ELF-1 (cell line): ENCODE results near the gene FMO1.
"Not testable (repeated sequence)": the region's sequence is repeated elsewhere in the genome, so short reads cannot be mapped to it uniquely, and the experiment has no call there.

ENCODE experiments used
- DNase-seq: peaks from one replicate; pipeline ENCODE4 v3.0.0-alpha.2; 2016; ENCODE audit warnings: low read depth, low spot score

FMO1 gene

GRCh38 chr1:171233183-171233582 is 15.1 kb upstream of the FMO1 start:
- DNase-seq, result no peak

- not testable (repeated sequence) for DNase-seq
Measured at GRCh38 chr1:171236231-171236630, 12.1 kb upstream of the FMO1 start.

GRCh38 chr1:171243878-171244277 is 4.4 kb upstream of the FMO1 start:
- no peak for DNase-seq

- DNase-seq, result peak; percentile 38
Measured at GRCh38 chr1:171245458-171246064, 2.7 kb upstream of the FMO1 start.

- DNase-seq, result no peak
Measured at GRCh38 chr1:171247501-171247900, 793 bp upstream of the FMO1 start.

GRCh38 chr1:171248841-171249240 is 547 bp downstream of the FMO1 start:
- no peak for DNase-seq

GRCh38 chr1:171250263-171250662 is 2.0 kb downstream of the FMO1 start:
- no peak for DNase-seq

- DNase-seq, result peak; percentile 59
Measured at GRCh38 chr1:171251042-171251951, 3.0 kb downstream of the FMO1 start.

GRCh38 chr1:171251952-171252300 is 3.6 kb downstream of the FMO1 start:
- DNase-seq, result no peak

- no peak for DNase-seq
Measured at GRCh38 chr1:171252482-171252881, 4.2 kb downstream of the FMO1 start.

GRCh38 chr1:171254859-171255258 is 6.6 kb downstream of the FMO1 start:
- DNase-seq, result no peak

GRCh38 chr1:171256940-171257606 is 8.8 kb downstream of the FMO1 start:
- no peak for DNase-seq

- no peak for DNase-seq
Measured at GRCh38 chr1:171257607-171258076, 9.3 kb downstream of the FMO1 start.

GRCh38 chr1:171258429-171258828 is 10.1 kb downstream of the FMO1 start:
- peak; percentile 42 for DNase-seq

- no peak for DNase-seq
Measured at GRCh38 chr1:171258943-171259342, 10.6 kb downstream of the FMO1 start.

- DNase-seq, result no peak
Measured at GRCh38 chr1:171261336-171261735, 13.0 kb downstream of the FMO1 start.

- no peak for DNase-seq
Measured at GRCh38 chr1:171263901-171264300, 15.6 kb downstream of the FMO1 start.

GRCh38 chr1:171265686-171266085 is 17.4 kb downstream of the FMO1 start:
- DNase-seq, result no peak

- DNase-seq, result no peak
Measured at GRCh38 chr1:171266930-171267329, 18.6 kb downstream of the FMO1 start.

GRCh38 chr1:171267391-171267790 is 19.1 kb downstream of the FMO1 start:
- no peak for DNase-seq

- DNase-seq, result no peak
Measured at GRCh38 chr1:171270806-171271205, 22.5 kb downstream of the FMO1 start.

GRCh38 chr1:171277534-171277933 is 29.2 kb downstream of the FMO1 start:
- DNase-seq, result no peak

- DNase-seq, result no peak
Measured at GRCh38 chr1:171279234-171279633, 30.9 kb downstream of the FMO1 start.
